ENCODE measurements around the gene GGT5. TPM values are rescaled to one million over a fixed set of nuclear protein-coding genes. Genes with fewer than 3 reads are reported as not detected.
"Not testable (repeated sequence)": the region's sequence is repeated elsewhere in the genome, so short reads cannot be mapped to it uniquely, and the experiment has no call there.

The GGT5 gene
- polyA plus RNA-seq, 3 donors: 13.5 to 16.5 (median 16.5) TPM

DNA sequence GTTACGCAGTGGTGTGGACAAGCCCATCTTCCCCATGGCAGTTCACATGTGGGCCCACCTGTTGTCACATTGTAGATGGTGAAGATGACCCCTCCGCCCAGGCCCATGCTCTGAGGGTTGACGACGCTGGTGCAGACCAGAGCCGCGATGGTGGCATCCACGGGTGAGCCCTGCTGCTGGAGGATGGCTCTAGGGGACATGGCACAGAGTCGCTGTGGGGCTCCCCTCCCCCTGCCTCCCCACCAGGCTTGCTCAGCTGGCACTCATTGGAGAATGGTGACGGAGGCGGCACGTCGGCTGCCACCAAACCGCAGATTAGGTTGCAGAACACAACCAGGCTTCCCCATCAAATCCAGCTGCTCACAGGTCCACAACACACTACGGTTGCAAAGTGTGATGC is 11.1 kb downstream of the GGT5 start:
- DNase-seq (ENCODE audit: low read depth in 3 of 3, low spot score in 2 of 3): no peak

DNA sequence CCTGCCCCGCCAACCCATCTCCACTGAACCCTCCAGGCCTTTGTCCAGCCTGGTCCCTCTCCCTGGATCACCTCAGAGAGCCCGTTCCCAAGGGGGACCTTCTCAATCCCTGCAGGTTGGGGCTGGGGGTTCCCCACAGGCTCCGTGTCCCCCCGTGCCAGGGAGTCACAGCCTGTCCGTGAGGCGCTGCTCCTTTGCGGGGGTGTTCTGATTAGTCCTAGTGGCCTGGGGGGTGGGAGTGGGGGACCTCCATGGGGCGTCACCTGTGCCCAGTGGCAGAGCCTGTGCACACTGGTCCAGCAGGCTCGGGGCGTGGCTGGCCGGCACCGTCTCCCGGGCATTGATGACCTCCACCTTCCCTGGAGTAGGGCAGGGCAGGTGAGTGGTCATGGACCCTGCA is 11.6 kb downstream of the GGT5 start:
- no peak for DNase-seq (ENCODE audit: low read depth in 3 of 3, low spot score in 2 of 3)

DNA sequence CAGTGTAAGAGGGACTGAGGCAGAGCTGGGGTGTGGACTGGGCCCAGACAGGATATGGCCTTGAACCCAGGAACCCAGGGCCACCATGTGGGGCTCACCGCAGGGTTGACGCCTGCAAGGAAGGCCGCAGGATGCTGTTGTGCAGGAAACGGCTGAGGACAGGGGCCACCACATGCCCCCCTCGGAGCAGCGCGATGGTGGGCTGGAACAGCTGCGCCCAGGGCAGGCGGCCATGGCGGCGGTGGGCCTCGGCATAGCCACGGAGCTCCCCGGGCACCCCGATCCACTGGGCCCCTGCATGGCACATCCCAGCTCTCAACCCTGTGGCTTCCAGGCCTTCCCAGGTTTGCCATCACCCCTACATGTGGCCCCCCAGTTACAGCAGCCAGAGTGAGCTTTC is 12.2 kb downstream of the GGT5 start:
- no peak for DNase-seq (ENCODE audit: low read depth in 3 of 3, low spot score in 2 of 3)

DNA sequence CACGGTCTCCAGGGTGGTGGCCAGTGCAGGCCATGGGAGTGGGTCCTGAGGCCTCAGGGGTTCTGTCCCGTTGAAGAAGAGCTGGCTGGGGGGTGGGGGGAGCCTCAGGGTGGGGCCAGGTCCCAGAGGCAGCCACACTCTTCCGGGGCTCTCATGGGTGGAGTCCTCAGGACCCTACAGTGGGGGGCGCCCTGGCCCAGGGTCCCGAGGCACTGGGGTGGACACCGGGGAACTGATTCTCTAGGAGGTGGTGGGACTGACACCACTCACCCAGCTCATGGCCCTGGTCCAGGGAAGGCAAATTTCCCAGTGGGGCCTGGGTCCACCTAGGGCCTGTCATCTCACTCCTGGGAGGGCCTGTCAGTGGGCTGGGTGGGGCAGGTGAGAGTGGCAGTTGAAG is 12.8 kb downstream of the GGT5 start:
- DNase-seq (ENCODE audit: low read depth in 3 of 3, low spot score in 2 of 3): no peak

DNA sequence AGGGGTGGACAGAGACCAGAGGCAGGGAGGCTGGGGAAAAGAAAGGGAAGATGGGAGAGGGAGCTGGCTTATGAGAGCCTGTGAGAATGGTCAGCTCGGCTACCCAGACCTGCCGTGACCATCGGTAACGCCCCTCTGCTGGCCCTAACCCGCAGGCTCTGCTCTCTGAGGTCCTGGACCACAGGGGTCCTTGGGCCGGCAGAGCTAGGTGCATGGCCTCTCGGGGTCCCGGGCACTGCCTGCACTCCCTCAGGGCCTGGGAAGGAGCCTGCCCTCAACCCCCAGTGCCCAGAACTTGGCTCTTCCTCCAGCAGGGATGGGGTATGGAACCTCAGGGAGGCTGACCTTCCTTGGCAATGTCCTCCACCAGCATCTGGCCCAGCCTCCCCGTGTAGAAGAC is 13.2 kb downstream of the GGT5 start:
- no peak for DNase-seq (ENCODE audit: low read depth in 3 of 3, low spot score in 2 of 3)

DNA sequence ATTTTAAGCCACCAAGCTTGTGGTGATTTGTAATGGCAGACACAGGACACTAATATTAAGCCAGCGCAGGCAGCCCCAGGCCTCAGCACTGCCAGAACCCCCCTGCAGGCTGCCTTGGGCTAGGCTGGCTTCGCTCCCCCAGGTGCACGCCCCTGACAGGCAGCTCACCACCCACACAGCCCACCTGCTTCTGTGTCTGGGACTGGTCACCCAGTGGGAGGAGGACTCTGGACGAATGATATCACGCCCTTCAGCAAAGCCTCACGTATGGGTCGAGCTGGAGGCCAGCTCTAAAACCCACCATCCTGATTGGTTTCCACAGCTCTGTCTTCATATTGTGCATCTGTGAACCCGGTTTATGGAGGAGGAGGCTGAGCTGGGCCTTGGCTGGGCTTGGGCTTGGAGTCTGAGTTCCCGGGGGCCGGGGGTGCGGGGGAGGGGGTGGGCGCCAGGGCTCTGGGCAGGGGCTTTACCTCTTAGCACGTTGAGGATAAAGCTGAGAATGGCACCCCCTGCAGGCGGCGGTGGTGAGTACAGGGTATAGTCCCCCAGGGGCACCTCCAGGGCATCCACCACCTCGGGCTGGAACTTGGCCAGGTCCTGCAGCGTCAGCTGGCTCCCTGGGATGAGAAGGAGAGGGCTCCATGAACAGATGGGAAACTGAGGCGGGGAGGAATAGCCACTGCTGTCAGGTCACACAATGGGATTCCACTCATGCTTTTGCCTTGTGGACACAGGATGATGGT is 13.8 kb downstream of the GGT5 start:
- no peak for DNase-seq (ENCODE audit: low read depth in 3 of 3, low spot score in 2 of 3)

DNA sequence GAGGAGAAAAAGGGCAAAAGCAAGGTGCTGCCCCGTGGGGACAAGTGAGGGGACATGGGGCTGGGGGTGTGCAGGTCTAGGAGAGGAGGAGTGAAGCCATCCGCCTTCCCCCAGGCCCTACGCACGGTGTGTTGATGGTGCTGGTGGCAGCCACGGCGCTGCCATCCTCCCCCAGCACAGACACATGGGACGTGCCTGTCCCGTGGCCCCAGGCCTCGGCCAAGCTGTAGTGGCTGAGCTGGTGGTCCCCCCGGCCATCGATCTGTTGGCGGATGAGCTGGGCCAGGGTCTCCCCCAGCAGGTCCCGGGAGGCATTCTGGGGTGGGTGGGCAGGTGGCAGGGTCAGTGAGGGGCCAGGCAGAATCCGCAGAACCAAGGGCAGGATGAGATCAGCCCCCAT is 18.9 kb downstream of the GGT5 start:
- DNase-seq (ENCODE audit: low read depth in 3 of 3, low spot score in 2 of 3): no peak

DNA sequence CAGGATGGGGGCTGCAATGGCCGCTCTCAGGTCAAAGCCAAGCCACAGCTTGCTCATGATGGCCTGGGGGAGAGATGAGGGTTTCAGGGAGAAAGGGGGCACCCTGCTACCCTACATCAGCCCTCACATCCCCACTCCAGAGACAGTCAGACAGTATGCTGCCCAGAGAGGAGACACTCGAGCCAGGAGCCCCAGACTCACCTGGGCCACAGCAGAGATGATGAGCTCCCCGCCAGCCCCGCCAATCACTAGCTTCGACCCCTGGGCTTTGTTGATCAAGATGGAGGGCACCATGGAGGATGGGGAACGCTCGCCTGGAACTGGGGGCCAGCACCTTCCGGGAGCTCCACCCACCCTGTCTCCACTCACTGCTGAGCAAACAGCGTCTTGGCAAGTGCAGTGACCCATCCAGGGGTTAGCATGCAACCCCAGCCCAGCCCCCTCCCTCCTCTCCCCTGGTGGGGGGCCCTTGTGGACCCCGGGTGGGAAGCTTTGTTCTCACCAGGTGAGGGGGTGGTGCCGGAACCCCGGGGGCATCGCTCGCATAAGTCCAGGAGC is 19.8 kb downstream of the GGT5 start:
- DNase-seq (ENCODE audit: low read depth in 3 of 3, low spot score in 2 of 3): no peak

DNA sequence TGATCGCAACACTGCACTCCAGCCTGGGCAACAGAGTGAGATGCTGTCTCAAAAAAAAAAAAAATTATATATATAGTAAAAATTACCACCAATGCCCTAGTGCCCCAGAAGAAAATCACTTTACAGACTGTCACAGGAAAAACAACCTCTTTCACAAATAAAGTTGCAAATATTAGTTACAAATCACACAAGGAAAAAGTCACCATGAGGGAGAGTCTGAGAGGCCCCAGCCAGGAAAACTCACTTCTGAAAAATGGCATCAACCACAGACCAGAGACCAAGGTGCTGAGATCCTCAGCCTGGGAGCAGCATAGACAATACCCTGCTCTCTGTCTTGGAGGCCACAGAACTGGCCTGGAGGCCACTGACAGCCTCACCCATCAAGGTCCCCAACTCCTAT is 20.4 kb downstream of the GGT5 start:
- DNase-seq (ENCODE audit: low read depth in 3 of 3, low spot score in 2 of 3): no peak

DNA sequence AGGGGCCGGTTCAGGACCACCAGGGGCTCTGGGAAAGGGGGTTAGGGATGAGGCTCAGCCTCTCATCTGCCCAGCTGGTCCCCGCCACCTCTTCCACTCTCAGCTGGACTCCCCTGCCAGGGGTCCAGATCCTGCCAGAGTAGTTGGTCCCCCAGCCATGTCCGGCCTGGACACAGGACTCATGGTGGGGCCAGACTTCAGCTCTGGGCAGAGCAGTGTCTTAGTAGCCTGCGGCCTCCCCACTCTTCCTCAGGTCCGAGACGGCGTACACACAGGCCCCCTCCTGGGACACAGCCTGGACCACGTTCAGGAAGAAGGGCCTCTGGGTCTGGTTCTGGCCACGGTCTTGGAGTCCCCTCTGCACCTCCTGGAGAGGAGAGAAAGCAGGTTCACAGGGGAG is 25.1 kb downstream of the GGT5 start:
- DNase-seq (ENCODE audit: low read depth in 3 of 3, low spot score in 2 of 3): no peak

DNA sequence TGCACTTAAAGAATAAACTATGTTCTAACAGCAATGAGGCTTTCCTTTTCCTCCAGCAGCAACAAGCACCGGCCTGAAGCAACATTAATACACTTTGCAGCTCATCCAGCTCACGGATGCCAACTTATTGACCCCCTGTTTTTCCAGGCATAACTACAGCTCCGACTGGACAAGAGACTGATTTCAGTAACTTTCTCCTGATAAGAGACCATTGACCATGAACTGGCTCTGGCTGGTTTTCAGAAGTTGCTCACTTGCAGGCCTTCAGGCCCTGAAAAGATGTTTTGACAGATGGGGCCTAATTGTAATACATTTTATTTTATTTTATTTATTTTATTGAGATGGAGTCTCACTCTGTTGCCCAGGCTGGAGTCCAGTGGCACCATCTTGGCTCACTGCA is 27.5 kb downstream of the GGT5 start:
- no peak for DNase-seq (ENCODE audit: low read depth in 3 of 3, low spot score in 2 of 3)

DNA sequence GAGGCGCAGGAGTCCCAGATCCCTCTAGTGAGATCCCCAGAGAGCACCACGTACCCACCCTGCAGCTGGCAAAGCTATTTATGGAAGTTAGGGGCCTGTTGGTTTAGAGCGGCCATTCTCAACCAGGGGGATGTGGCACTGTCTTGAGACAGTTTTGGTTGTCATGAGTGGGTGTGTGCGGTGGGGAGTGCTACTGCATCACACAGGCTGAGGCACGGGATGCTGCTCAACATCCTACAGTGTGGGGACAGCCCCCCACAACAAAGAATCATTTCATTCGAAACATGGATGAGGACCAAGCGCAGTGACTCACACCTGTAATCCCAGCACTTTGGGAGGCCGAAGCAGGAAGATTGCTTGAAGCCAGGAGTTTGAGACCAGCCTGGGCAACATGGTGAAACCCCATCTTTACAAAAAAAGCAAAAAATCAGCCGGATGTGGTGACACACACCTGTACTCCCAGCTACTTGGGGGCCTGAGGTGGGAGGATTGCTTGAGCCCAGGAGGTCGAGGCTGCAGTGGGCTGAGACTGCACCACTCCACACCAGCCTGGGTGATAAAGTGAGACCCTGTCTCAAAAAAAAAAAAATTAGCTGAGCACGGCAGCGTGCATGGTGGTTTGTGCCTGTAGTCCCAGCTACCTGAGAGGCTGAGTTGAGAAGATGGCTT is 28.2 kb downstream of the GGT5 start:
- DNase-seq (ENCODE audit: low read depth in 3 of 3, low spot score in 2 of 3): no peak

DNA sequence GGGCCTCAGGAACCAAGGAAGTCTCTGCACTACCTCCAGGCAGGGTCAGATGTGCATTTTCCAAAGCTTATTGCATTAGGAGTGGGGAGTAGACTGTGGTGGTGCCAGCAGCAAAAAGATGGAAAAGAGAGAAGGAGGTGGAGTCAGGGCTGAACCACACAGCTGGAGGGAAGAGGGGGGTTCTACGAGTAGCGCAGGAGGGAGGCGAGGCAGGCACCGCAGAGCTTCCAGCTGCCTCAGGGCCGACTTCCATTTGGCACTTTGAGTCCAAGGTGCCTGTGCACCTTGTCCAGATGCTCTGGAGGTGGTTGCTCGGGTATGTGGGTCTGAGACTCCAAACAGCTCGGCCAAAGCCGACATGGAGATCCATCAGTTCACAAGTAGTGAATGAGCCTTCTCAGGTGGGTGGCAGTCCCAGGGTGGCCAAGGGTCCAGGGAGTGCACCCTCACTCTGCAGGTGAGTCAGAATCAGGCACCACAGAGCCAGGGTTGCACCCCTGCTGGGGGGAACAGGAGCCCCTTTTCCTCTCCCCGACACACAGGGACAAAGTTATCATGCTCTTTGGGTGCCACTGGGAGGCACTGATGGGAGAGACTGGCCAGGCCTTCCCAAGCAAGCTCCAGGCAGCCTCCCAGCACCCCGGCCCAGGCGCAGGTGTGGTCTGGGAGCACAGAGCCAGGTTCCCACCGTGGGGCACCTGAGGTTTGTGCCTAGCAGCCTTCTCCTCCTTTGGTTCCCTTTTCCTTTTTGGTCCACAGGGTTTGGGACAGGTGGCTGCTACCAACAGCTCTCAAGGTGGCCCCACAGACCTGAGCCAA is 30.2 kb downstream of the GGT5 start:
- no peak for DNase-seq (ENCODE audit: low read depth in 3 of 3, low spot score in 2 of 3)

DNA sequence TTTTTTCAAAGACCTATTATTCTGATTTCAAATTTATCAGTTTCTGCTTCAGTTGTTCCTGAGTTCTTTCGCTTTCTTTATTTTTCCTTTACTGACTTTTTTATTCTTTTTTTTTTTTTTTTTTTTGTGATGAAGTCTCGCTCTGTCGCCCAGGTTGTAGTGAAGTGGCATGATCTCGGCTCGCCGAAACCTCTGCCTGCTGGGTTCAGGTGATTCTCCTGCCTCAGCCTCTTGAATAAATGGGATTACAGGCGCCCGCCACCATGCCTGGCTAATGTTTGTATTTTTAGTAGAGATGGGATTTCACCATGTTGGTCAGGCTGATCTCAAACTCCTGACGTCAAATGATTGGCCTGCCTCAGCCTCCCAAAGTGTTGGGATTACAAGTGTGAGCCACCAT is 31.8 kb downstream of the GGT5 start:
- not testable (repeated sequence) for DNase-seq (ENCODE audit: low read depth in 3 of 3, low spot score in 2 of 3)

DNA sequence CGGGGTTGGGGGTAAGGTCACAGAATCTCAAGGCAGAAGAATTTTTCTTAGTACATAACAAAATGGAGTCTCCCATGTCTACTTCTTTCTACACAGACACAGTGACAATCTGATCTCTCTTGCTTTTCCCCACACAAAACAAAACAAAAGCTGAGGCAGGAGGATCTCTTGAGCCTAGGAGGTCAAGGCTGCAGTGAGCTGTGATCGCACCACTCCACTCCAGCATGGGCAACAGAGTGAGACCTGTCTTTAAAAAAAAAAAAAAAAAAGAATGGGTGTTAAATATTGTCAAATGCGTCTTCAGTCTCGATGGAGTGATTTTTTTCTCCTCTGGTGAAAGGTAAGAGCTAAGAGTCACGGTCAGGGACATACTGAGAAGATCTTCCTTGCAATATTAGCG is 33.2 kb downstream of the GGT5 start:
- DNase-seq (ENCODE audit: low read depth in 3 of 3, low spot score in 2 of 3): not testable (repeated sequence)

DNA sequence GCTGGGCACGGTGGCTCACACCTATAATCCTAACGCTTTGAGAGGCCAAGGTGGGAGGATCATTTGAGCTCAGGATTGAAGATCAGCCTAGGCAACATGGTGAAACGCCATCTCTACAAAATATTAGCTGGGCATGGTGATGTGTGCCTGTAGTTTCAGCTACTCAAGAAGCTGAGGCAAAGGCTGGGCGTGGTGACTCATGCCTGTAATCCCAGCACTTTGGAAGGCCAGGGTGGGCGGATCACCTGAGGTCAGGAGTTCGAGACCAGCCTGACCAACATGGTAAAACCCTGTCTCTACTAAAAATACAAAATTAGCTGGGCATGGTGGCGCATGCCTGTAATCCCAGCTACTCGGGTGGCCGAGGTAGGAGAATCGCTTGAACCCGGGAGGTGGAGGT is 34.5 kb downstream of the GGT5 start:
- not testable (repeated sequence) for DNase-seq (ENCODE audit: low read depth in 3 of 3, low spot score in 2 of 3)

DNA sequence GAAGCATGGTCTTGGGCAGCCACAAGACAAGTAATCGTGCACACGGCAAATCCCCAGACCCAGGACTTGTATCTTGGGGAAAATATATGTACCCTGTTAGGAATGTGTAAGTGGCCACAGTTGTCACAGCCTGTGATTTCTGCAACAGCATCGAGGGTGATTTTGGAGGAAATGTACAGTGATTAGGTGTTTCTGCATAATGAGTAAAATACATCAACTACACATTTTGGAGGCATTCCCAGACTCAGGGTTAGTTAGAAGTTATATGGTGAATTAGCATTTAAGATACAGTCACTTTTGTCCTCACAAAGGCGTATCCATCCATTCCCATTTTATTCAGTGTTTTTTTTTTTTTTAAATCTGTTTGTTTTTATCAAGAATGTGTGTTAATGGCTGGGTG is 35.2 kb downstream of the GGT5 start:
- no peak for DNase-seq (ENCODE audit: low read depth in 3 of 3, low spot score in 2 of 3)

DNA sequence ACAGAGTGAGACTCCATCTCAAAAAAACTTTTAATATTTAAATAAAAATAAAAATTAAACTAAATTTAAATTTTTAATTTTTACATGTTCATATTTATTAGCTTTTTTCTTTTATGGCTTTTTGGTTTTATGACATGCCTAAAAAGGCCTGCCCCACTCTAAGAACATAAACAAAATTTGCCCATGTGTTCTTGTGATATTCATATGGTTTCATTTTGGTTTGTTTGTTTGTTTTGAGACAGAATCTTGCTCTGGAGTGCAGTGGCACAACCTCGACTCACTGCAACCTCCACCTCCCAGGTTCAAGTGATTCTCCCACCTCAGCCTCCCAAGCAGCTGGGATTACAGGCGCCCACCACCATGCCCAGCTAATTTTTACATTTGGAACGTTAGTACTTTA is 35.9 kb downstream of the GGT5 start:
- DNase-seq (ENCODE audit: low read depth in 3 of 3, low spot score in 2 of 3): no peak

DNA sequence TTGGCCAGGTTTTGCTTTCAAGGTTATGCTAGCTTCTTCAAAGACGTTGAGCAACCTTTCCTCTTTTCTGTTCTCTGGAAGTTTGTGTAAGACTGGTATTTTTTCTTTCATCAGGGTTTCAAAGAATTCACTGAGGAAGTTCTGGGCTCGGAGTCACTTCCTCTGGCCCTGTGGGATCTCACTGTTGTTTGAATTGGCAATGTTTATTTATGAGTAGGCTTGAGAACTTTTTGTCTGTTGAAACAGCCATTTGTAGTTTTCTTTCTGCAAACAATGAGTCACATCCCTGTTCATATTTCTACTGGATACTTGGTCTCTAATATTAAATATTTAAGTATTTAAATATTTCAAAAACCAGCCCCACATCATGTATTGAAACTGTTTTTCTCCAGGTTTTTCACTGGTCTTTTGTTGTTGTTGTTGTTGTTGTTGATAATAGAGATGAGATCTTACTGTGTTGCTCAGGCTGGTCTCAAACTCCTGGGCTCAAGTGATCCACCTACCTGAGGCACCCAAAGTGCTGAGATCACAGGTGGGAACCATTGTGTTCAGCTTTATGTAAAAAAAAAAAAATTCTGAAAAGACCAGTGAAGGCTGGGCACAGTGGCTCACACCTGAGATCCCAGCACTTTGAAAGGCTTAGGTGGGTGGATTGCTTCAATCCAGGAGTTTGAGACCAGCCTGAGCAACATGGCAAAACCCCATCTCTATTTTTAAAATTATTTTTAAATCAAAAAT is 36.7 kb downstream of the GGT5 start:
- DNase-seq (ENCODE audit: low read depth in 3 of 3, low spot score in 2 of 3): no peak

DNA sequence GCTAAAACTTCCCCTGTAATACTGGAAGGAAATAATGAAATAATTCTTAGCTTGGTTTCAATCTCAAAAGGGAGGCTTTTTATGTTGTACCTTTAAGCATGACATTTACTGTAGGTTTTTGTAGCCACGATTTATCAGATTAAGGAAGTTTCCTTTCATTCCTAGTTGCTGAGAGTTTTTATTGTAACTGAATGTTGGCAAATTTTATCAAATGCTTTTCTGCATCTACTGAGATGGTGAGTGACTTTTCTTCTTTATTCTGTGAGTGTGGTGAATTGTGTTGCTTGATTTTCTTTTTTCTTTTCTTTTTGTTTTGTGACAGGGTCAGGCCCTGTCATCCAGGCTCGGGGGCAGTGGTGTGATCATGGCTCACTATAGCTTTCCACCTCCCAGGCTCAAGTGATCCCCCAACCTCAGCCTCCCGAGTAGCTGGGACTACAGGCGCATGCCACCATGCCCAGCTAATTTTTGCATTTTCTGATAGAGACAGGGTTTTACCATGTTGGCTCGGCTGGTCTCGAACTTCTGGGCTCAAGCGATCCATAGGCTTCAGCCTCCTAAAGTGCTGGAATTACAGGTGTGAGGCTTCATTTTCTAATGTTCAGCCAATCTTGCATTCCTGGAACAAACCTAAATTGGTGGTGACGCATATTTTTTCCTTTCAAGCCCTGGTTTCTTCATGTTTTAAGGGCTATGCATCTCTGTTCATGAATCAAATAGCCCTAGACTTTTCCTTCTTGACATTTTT is 37.4 kb downstream of the GGT5 start:
- DNase-seq (ENCODE audit: low read depth in 3 of 3, low spot score in 2 of 3): no peak
